Neuronal stem cell (in vitro differentiated cells): ENCODE measurements around the gene HEATR5B.
"Not testable (repeated sequence)": the region's sequence is repeated elsewhere in the genome, so short reads cannot be mapped to it uniquely, and the experiment has no call there.

Experiments used
- DNase-seq: peaks from one replicate; pipeline ENCODE4 v3.0.0-alpha.2; 2013; ENCODE audit warnings: low spot score
- H2AFZ ChIP-seq: one replicate; pipeline ENCODE4 v1.6.1; 2013; ENCODE audit warnings: mild to moderate bottlenecking, low read length, inconsistent platforms
- H2AK5ac ChIP-seq: 2 replicates; pipeline ENCODE4 v1.6.1; 2013; ENCODE audit warnings: low read depth, mild to moderate bottlenecking, inconsistent platforms, low read length, moderate library complexity, mixed read lengths
- H2BK120ac ChIP-seq: 2 replicates; pipeline ENCODE4 v1.6.1; 2013; ENCODE audit warnings: low read depth, mild to moderate bottlenecking, inconsistent platforms, low read length, moderate library complexity, mixed read lengths
- H2BK12ac ChIP-seq: one replicate; pipeline ENCODE4 v1.6.1; 2013; ENCODE audit warnings: low read length, inconsistent platforms
- H2BK15ac ChIP-seq: 2 replicates; pipeline ENCODE4 v1.6.1; 2013; ENCODE audit warnings: mild to moderate bottlenecking, low read length, inconsistent platforms, mixed read lengths
- H2BK5ac ChIP-seq: one replicate; pipeline ENCODE4 v1.6.1; 2013; ENCODE audit warnings: inconsistent platforms, mild to moderate bottlenecking, low read length, moderate library complexity
- H3K14ac ChIP-seq: one replicate; pipeline ENCODE4 v1.6.1; 2013; ENCODE audit warnings: low read length, inconsistent platforms
- H3K18ac ChIP-seq: 2 replicates; pipeline ENCODE4 v1.6.1; 2013; ENCODE audit warnings: low read length, inconsistent platforms
- H3K23ac ChIP-seq: 2 replicates; pipeline ENCODE4 v1.6.1; 2013; ENCODE audit warnings: low read depth, mild to moderate bottlenecking, mixed read lengths, low read length, inconsistent platforms; ENCODE audit not compliant: poor library complexity
- H3K27ac ChIP-seq: replicated peaks from 3 replicates; pipeline ENCODE4 v1.5.1; 2013; ENCODE audit warnings: low read length, inconsistent platforms
- H3K27me3 ChIP-seq, 3 experiments: 2 replicates each; pipeline ENCODE4 v1.6.1; 2013; ENCODE audit warnings: low read length in 3 of 3, mild to moderate bottlenecking in 2 of 3, inconsistent platforms in 1 of 3, low read depth in 1 of 3, mixed read lengths in 1 of 3, moderate library complexity in 1 of 3; ENCODE audit not compliant: control insufficient read depth in 3 of 3, insufficient read depth in 3 of 3
- H3K36me3 ChIP-seq, 2 donors: replicated peaks in 1 of 2; 2 replicates each; pipeline ENCODE4 v1.6.1; 2013; ENCODE audit warnings: low read length in 2 of 2; ENCODE audit not compliant: control insufficient read depth in 2 of 2, insufficient read depth in 2 of 2
- H3K4ac ChIP-seq: 2 replicates; pipeline ENCODE4 v1.6.1; 2013; ENCODE audit warnings: inconsistent platforms, mild to moderate bottlenecking, low read length, moderate library complexity
- H3K4me1 ChIP-seq, 2 donors: 1 replicate in 1 of 2; 2 replicates in 1 of 2; pipeline ENCODE4 v1.6.1; 2013; ENCODE audit warnings: low read length in 2 of 2, low read depth in 1 of 2; ENCODE audit not compliant: control insufficient read depth in 2 of 2, insufficient read depth in 1 of 2
- H3K4me2 ChIP-seq: one replicate; pipeline ENCODE4 v1.6.1; 2013; ENCODE audit warnings: mild to moderate bottlenecking, low read length, inconsistent platforms; ENCODE audit not compliant: insufficient read depth, poor library complexity, severe bottlenecking
- H3K4me3 ChIP-seq, 2 donors: 2 replicates each; pipeline ENCODE4 v1.5.1; 2013; ENCODE audit warnings: low read length in 2 of 2, mild to moderate bottlenecking in 2 of 2, inconsistent platforms in 1 of 2, moderate library complexity in 1 of 2
- H3K79me1 ChIP-seq: one replicate; pipeline ENCODE4 v1.6.1; 2013; ENCODE audit warnings: low read depth, mild to moderate bottlenecking, inconsistent platforms, low read length, moderate library complexity
- H3K9ac ChIP-seq: one replicate; pipeline ENCODE4 v1.6.1; 2013; ENCODE audit warnings: mild to moderate bottlenecking, low read depth, low read length, inconsistent platforms; ENCODE audit not compliant: poor library complexity
- H3K9me3 ChIP-seq, 2 donors: replicated peaks in 1 of 2; 2 replicates each; pipeline versions ENCODE3 to v1.6.1; 2013; ENCODE audit warnings: low read length in 2 of 2, mild to moderate bottlenecking in 2 of 2, inconsistent platforms in 1 of 2, low read depth in 1 of 2, mixed read lengths in 1 of 2, moderate library complexity in 1 of 2; ENCODE audit not compliant: control insufficient read depth in 2 of 2, insufficient read depth in 1 of 2
- H4K8ac ChIP-seq: one replicate; pipeline ENCODE4 v1.6.1; 2013; ENCODE audit warnings: low read depth, mild to moderate bottlenecking, inconsistent platforms, low read length, moderate library complexity
- H4K91ac ChIP-seq: one replicate; pipeline ENCODE4 v1.6.1; 2013; ENCODE audit warnings: low read length, low read depth, mild to moderate bottlenecking, inconsistent platforms; ENCODE audit not compliant: poor library complexity
- WGBS, 2 donors: extraction: QIAGEN DNeasy Blood & Tissue Kit; methylation state at CpG; one replicate each; pipeline ENCODE4 v1.1.7; 2013; ENCODE audit warnings: missing lambda C conversion rate in 2 of 2, mixed read lengths in 1 of 2; ENCODE audit not compliant: insufficient read length in 2 of 2, insufficient replicate concordance in 1 of 2; ENCODE audit errors: extremely low coverage in 2 of 2; 5-methylcytosine and 5-hydroxymethylcytosine counted together

Gene HEATR5B

GRCh38 chr2:36988008-36988407 lies 96.2 kb downstream of the HEATR5B start:
- no peak overlapping the region for H2BK120ac ChIP-seq
- peaks cover 0 to 9% of the 10 kb centered on the region in 2 donors for H3K36me3 ChIP-seq
- no peaks in the 10 kb centered on the region for H3K79me1 ChIP-seq
- H2BK5ac ChIP-seq: no peak overlapping the region
- H2AK5ac ChIP-seq: no peak overlapping the region
- no peak for DNase-seq
- no peak overlapping the region for H3K27ac ChIP-seq
- no peak overlapping the region for H4K91ac ChIP-seq
- no peak overlapping the region for H3K4me3 ChIP-seq
- H2BK12ac ChIP-seq: no peak overlapping the region
- no peak overlapping the region for H2BK15ac ChIP-seq
- no peak overlapping the region for H3K4ac ChIP-seq
- H2AFZ ChIP-seq: no peak overlapping the region
- H3K4me2 ChIP-seq: no peak overlapping the region
- H3K27me3 ChIP-seq: no peaks in the 10 kb centered on the region
- no peak overlapping the region for H3K9ac ChIP-seq
- no peaks in the 10 kb centered on the region for H3K9me3 ChIP-seq
- H4K8ac ChIP-seq: no peak overlapping the region
- no peak overlapping the region for H3K18ac ChIP-seq
- no peak overlapping the region for H3K23ac ChIP-seq
- WGBS, 2 donors: no CpG with 5 or more reads among the region's 6 CpGs
- H3K4me1 ChIP-seq: no peaks in the 10 kb centered on the region
- no peak overlapping the region for H3K14ac ChIP-seq

- Histone ChIP-seq H3K4me2 (no peak overlapping the region), H3K9me3 (no peaks in the 10 kb centered on the region), H4K8ac (no peak overlapping the region), H3K36me3 (peaks cover 2 to 8% of the 10 kb centered on the region in 2 donors), H4K91ac (no peak overlapping the region), H3K4ac (no peak overlapping the region), H3K14ac (no peak overlapping the region), H2BK15ac (no peak overlapping the region), H3K9ac (no peak overlapping the region), H2BK12ac (no peak overlapping the region), H3K27me3 (no peaks in the 10 kb centered on the region), H3K4me1 (no peaks in the 10 kb centered on the region), H2AK5ac (no peak overlapping the region), H3K23ac (no peak overlapping the region), H2AFZ (no peak overlapping the region), H3K27ac (no peak overlapping the region), H3K18ac (no peak overlapping the region), H2BK5ac (no peak overlapping the region), H3K79me1 (no peaks in the 10 kb centered on the region), H3K4me3 (no peak overlapping the region), H2BK120ac (no peak overlapping the region)
- WGBS, 2 donors: no CpG with 5 or more reads among the region's 3 CpGs
- DNase-seq: no peak
Observed at GRCh38 chr2:36982467-36982866, 101.7 kb downstream of the HEATR5B start.

GRCh38 chr2:36981911-36982310 lies 102.3 kb downstream of the HEATR5B start:
- no peak overlapping the region for H3K4me3 ChIP-seq
- H3K9me3 ChIP-seq: no peaks in the 10 kb centered on the region
- no peak overlapping the region for H3K23ac ChIP-seq
- no peak overlapping the region for H2BK12ac ChIP-seq
- no CpG with 5 or more reads among the region's 2 CpGs for WGBS, 2 donors
- no peak overlapping the region for H3K9ac ChIP-seq
- no peak overlapping the region for H2AK5ac ChIP-seq
- no peaks in the 10 kb centered on the region for H3K79me1 ChIP-seq
- DNase-seq: no peak
- no peak overlapping the region for H2BK15ac ChIP-seq
- H3K27me3 ChIP-seq: no peaks in the 10 kb centered on the region
- H3K36me3 ChIP-seq: peaks cover 2 to 6% of the 10 kb centered on the region in 2 donors
- no peak overlapping the region for H4K8ac ChIP-seq
- no peak overlapping the region for H3K14ac ChIP-seq
- no peak overlapping the region for H3K18ac ChIP-seq
- H2BK5ac ChIP-seq: no peak overlapping the region
- no peak overlapping the region for H3K4me2 ChIP-seq
- no peak overlapping the region for H2AFZ ChIP-seq
- no peak overlapping the region for H3K4ac ChIP-seq
- H3K4me1 ChIP-seq: no peaks in the 10 kb centered on the region
- no peak overlapping the region for H2BK120ac ChIP-seq
- no peak overlapping the region for H3K27ac ChIP-seq
- H4K91ac ChIP-seq: no peak overlapping the region

GRCh38 chr2:36979007-36979406 lies 105.2 kb downstream of the HEATR5B start:
- H3K36me3 ChIP-seq, H3K23ac ChIP-seq, H3K27ac ChIP-seq, H4K8ac ChIP-seq, H3K9ac ChIP-seq, H2BK12ac ChIP-seq, H2AK5ac ChIP-seq, H3K14ac ChIP-seq, H3K4me2 ChIP-seq, H4K91ac ChIP-seq, H3K4me3 ChIP-seq, H3K4ac ChIP-seq, H3K79me1 ChIP-seq, H3K27me3 ChIP-seq, H2BK120ac ChIP-seq, H2BK5ac ChIP-seq, DNase-seq, H2BK15ac ChIP-seq, H3K18ac ChIP-seq, H3K4me1 ChIP-seq, H2AFZ ChIP-seq, H3K9me3 ChIP-seq: not testable (repeated sequence)
- WGBS, 2 donors: no CpG with 5 or more reads among the region's 3 CpGs
